CD14-positive monocyte (primary cell): ENCODE data around the gene MALRD1. TPM values are rescaled to one million over a fixed set of nuclear protein-coding genes. Genes with fewer than 3 reads are reported as not detected.

Experiments
- DNase-seq, 3 donors: peaks; one replicate each; pipeline ENCODE4 v3.0.0-alpha.2; 2011 to 2022
- H2AFZ ChIP-seq: 2 replicates; pipeline ENCODE4 v1.6.0; 2012; ENCODE audit warnings: mild to moderate bottlenecking, low read depth, low read length, inconsistent platforms; ENCODE audit not compliant: insufficient read depth, poor library complexity, severe bottlenecking
- H3K27ac ChIP-seq, 2 donors: 1 replicate in 1 of 2; 2 replicates in 1 of 2; pipeline ENCODE4 v1.5.1; 2012 to 2013; ENCODE audit warnings: low read length in 2 of 2, control low read depth in 1 of 2, inconsistent platforms in 1 of 2, low read depth in 1 of 2, mild to moderate bottlenecking in 1 of 2
- H3K27me3 ChIP-seq, 2 donors: one replicate each; pipeline versions ENCODE4 v1.6.0 to v1.6.1; 2011 to 2013; ENCODE audit warnings: low read length in 2 of 2; ENCODE audit not compliant: control insufficient read depth in 2 of 2, insufficient read depth in 2 of 2
- H3K36me3 ChIP-seq, 2 donors: replicated peaks in 1 of 2; 1 replicate in 1 of 2; 2 replicates in 1 of 2; pipeline versions ENCODE4 v1.5.1 to v1.6.1; 2012 to 2013; ENCODE audit warnings: low read length in 2 of 2, control low read depth in 1 of 2, inconsistent platforms in 1 of 2, mild to moderate bottlenecking in 1 of 2; ENCODE audit not compliant: insufficient read depth in 2 of 2, control insufficient read depth in 1 of 2
- H3K4me1 ChIP-seq, 2 donors: 1 replicate in 1 of 2; 2 replicates in 1 of 2; pipeline versions ENCODE4 v1.5.1 to v1.6.1; 2012 to 2013; ENCODE audit warnings: low read length in 2 of 2, control low read depth in 1 of 2, inconsistent platforms in 1 of 2, mild to moderate bottlenecking in 1 of 2, moderate library complexity in 1 of 2; ENCODE audit not compliant: insufficient read depth in 2 of 2, control insufficient read depth in 1 of 2
- H3K4me2 ChIP-seq: replicated peaks from 2 replicates; pipeline ENCODE3; 2012; ENCODE audit warnings: low read length, moderate library complexity, mild to moderate bottlenecking; ENCODE audit not compliant: poor library complexity, severe bottlenecking; ENCODE audit errors: extremely low read depth
- H3K4me3 ChIP-seq, 3 experiments: fragments of 200-600 bp in 1 of 3; sonication (generic) in 1 of 3; replicated peaks in 1 of 3; 1 replicate in 2 of 3; 2 replicates in 1 of 3; pipeline ENCODE4 v1.5.1; 2011 to 2013; ENCODE audit warnings: low read length in 3 of 3, mild to moderate bottlenecking in 3 of 3, control low read depth in 2 of 3, low read depth in 2 of 3, inconsistent platforms in 1 of 3, moderate library complexity in 1 of 3
- H3K79me2 ChIP-seq: 2 replicates; pipeline ENCODE4 v1.6.0; 2012; ENCODE audit warnings: mild to moderate bottlenecking, control low read depth, inconsistent platforms, low read length, moderate library complexity; ENCODE audit not compliant: insufficient read depth
- H3K9ac ChIP-seq: 2 replicates; pipeline ENCODE4 v1.6.0; 2017; ENCODE audit warnings: low read length, mild to moderate bottlenecking; ENCODE audit not compliant: insufficient read depth, poor library complexity, severe bottlenecking
- H3K9me3 ChIP-seq, 2 donors: replicated peaks in 1 of 2; 1 replicate in 1 of 2; 2 replicates in 1 of 2; pipeline versions ENCODE4 v1.5.1 to v1.6.1; 2012 to 2013; ENCODE audit warnings: low read length in 2 of 2, control low read depth in 1 of 2; ENCODE audit not compliant: control insufficient read depth in 1 of 2, insufficient read depth in 1 of 2
- H4K20me1 ChIP-seq: 2 replicates; pipeline ENCODE4 v1.6.0; 2012; ENCODE audit warnings: mild to moderate bottlenecking, low read length, control low read depth, moderate library complexity; ENCODE audit not compliant: insufficient read depth
- H3K27ac Mint-ChIP-seq, 7 donors: one replicate each; pipeline ENCODE4 v1.8.0; 2020; ENCODE audit warnings: mild to moderate bottlenecking in 7 of 7, mixed read lengths in 7 of 7, moderate library complexity in 6 of 7, inconsistent platforms in 2 of 7
- H3K27me3 Mint-ChIP-seq, 3 donors: one replicate each; pipeline ENCODE4 v1.8.0; 2021 to 2022; ENCODE audit warnings: low read depth in 3 of 3, mild to moderate bottlenecking in 3 of 3, mixed read lengths in 3 of 3, moderate library complexity in 3 of 3, inconsistent platforms in 1 of 3
- H3K36me3 Mint-ChIP-seq, 2 donors: one replicate each; pipeline ENCODE4 v1.8.0; 2020; ENCODE audit warnings: mixed read lengths in 2 of 2, inconsistent platforms in 1 of 2, mild to moderate bottlenecking in 1 of 2
- H3K4me1 Mint-ChIP-seq: one replicate; pipeline ENCODE4 v1.8.0; 2020; ENCODE audit warnings: mild to moderate bottlenecking, mixed read lengths
- H3K4me3 Mint-ChIP-seq, 2 donors: one replicate each; pipeline ENCODE4 v1.8.0; 2020; ENCODE audit warnings: mild to moderate bottlenecking in 2 of 2, mixed read lengths in 2 of 2, moderate library complexity in 1 of 2
- H3K9me3 Mint-ChIP-seq, 7 donors: one replicate each; pipeline ENCODE4 v1.8.0; 2020 to 2022; ENCODE audit warnings: mixed read lengths in 7 of 7, mild to moderate bottlenecking in 6 of 7, moderate library complexity in 6 of 7, inconsistent platforms in 2 of 7
- WGBS: methylation state at CpG from one replicate; pipeline ENCODE4 v1.1.5; 2013; ENCODE audit warnings: missing lambda C conversion rate; ENCODE audit not compliant: insufficient coverage; 5-methylcytosine and 5-hydroxymethylcytosine counted together
- intact Hi-C, 2 donors: fragments of 100-400 bp; cut with micrococcal nuclease; formaldehyde crosslinking; loops; one replicate each; pipeline versions ENCODE4 v1.15.0 to v1.15.1; 2023
- polyA plus RNA-seq, 3 donors: library from polyadenylated mRNA; depleted of rRNA in 1 of 3; unstranded in 2 of 3; stranded (reverse) in 1 of 3; fragments of 300-500 nt in 2 of 3; fragments of >200 nt in 1 of 3; fragmentation: Illumina TruSeq in 2 of 3; gene quantifications; 1 replicate in 2 of 3; 2 replicates in 1 of 3; pipeline ENCODE4 v1.2.3, GENCODE V29; 2012 to 2021
- TF ChIP-seq, protein P1 (sequence below): fragments of 200-600 bp; IDR thresholded peaks from one replicate; pipeline ENCODE4 v1.8.0; 2022; ENCODE audit warnings: antibody characterized with exemption, mild to moderate bottlenecking

MALRD1 gene
- polyA plus RNA-seq, 3 donors: not detected

DNA sequence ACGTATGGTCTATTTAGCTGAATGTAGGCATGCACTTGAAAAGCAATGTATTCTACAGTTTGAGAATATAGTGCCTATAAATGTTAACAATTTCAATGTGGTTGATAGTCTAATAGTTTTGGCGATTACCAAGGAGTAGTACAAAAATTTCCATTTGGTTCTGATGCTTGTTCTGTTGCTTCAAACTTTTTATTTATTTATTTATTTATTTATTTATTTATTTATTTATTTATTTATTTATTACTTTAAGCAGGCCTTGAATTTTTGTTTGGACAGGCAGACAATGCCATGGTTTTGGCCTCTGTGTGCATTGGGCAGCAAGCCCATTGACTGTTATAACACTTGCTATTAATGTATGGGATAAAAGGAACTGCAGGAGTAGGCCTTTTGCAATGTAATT is 36.5 kb upstream of the MALRD1 start:
- Histone ChIP-seq H3K4me2 (no peak overlapping the region), H3K9me3 (peaks cover 10 to 22% of the 10 kb centered on the region in 2 donors), H3K27me3 (no peaks in the 10 kb centered on the region), H3K36me3 (no peaks in the 10 kb centered on the region), H2AFZ (no peak overlapping the region), H3K27ac (no peak overlapping the region), H3K4me3 (no peak overlapping the region), H4K20me1 (no peaks in the 10 kb centered on the region), H3K79me2 (no peaks in the 10 kb centered on the region), H3K4me1 (no peaks in the 10 kb centered on the region), H3K9ac (no peak overlapping the region)
- DNase-seq: no peak
- Mint-ChIP-seq H3K9me3 (peaks cover 1 to 17% (median 11%) of the 10 kb centered on the region in 7 donors), H3K36me3 (no peaks in the 10 kb centered on the region), H3K27ac (no peak overlapping the region), H3K4me3 (no peak overlapping the region), H3K4me1 (no peaks in the 10 kb centered on the region), H3K27me3 (no peaks in the 10 kb centered on the region)
- intact Hi-C loops: no loop called here
- TF ChIP-seq, protein P1, sequence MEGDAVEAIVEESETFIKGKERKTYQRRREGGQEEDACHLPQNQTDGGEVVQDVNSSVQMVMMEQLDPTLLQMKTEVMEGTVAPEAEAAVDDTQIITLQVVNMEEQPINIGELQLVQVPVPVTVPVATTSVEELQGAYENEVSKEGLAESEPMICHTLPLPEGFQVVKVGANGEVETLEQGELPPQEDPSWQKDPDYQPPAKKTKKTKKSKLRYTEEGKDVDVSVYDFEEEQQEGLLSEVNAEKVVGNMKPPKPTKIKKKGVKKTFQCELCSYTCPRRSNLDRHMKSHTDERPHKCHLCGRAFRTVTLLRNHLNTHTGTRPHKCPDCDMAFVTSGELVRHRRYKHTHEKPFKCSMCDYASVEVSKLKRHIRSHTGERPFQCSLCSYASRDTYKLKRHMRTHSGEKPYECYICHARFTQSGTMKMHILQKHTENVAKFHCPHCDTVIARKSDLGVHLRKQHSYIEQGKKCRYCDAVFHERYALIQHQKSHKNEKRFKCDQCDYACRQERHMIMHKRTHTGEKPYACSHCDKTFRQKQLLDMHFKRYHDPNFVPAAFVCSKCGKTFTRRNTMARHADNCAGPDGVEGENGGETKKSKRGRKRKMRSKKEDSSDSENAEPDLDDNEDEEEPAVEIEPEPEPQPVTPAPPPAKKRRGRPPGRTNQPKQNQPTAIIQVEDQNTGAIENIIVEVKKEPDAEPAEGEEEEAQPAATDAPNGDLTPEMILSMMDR: no peak
- no CpG with 5 or more reads among the region's 2 CpGs for WGBS

DNA sequence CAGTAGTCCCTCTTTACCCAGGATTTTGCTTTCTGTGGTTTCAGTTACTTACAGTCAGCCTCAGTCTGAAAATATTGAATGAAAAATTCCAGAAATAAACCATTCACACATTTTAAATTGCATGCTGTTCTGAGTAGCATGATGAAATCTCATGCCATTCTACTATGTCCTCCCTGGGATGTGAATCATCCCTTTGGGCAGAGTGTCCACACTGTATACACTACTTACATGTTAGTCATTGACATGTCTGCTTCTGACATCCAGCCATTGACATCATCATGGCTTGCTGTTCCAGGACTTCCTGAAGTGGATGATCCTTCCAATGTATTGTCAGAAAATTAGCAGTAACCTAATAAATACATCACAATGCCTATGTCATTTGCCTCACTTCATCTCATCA is 34.6 kb upstream of the MALRD1 start:
- no peaks in the 10 kb centered on the region for H3K4me1 Mint-ChIP-seq

More for the DNA sequence above, 34.6 kb upstream of the MALRD1 start:
- no peaks in the 10 kb centered on the region for H3K4me1 ChIP-seq
- H3K36me3 Mint-ChIP-seq: no peaks in the 10 kb centered on the region
- H3K9ac ChIP-seq: no peak overlapping the region
- H4K20me1 ChIP-seq: no peaks in the 10 kb centered on the region
- TF ChIP-seq, protein P1: no peak
- H2AFZ ChIP-seq: no peak overlapping the region
- peaks cover 10 to 22% of the 10 kb centered on the region in 2 donors for H3K9me3 ChIP-seq
- no peaks in the 10 kb centered on the region for H3K79me2 ChIP-seq
- H3K27ac ChIP-seq: no peak overlapping the region
- H3K36me3 ChIP-seq: no peaks in the 10 kb centered on the region
- intact Hi-C loops: no loop called here
- H3K9me3 Mint-ChIP-seq: peaks cover 1 to 16% (median 9%) of the 10 kb centered on the region in 7 donors
- no peak overlapping the region for H3K4me3 Mint-ChIP-seq
- H3K4me3 ChIP-seq: no peak overlapping the region
- H3K27me3 Mint-ChIP-seq: no peaks in the 10 kb centered on the region
- no peak overlapping the region for H3K27ac Mint-ChIP-seq
- no peak for DNase-seq
- H3K27me3 ChIP-seq: no peaks in the 10 kb centered on the region
- H3K4me2 ChIP-seq: no peak overlapping the region
